ENCODE measurements around the gene COX6B2.
A peak's percentile ranks its signal among the peaks of the same experiment; 100 is the strongest.

The COX6B2 gene

GRCh38 chr19:55304279-55304978, 50.1 kb downstream of the COX6B2 start:
- H4K20me1 ChIP-seq: no peaks in the 10 kb centered on the region
- no peak overlapping the region for H3K27ac ChIP-seq
- H3K27me3 ChIP-seq: no peaks in the 10 kb centered on the region
- H3K4me3 ChIP-seq: no peak overlapping the region
- peaks cover 69% of the 10 kb centered on the region for H3K36me3 ChIP-seq
- H3K9ac ChIP-seq: no peak overlapping the region
- TF ChIP-seq Cebpa-rat (IDR thresholded peaks at IDR 0.05): no peak
- peaks cover 29% of the 10 kb centered on the region for H3K4me1 ChIP-seq
- no peaks in the 10 kb centered on the region for H3K9me3 ChIP-seq
- no peak overlapping the region; the same call in 1 of the 2 replicates for H3K4me2 ChIP-seq

GRCh38 chr19:55303477-55303876, 51.0 kb downstream of the COX6B2 start:
- H3K27me3 ChIP-seq: no peaks in the 10 kb centered on the region
- H3K4me1 ChIP-seq: peaks cover 27% of the 10 kb centered on the region
- 0 out of 2 replicates have a peak overlapping the region, but pooled peaks have one; percentile 1 for H3K9ac ChIP-seq
- no peaks in the 10 kb centered on the region for H3K9me3 ChIP-seq
- H3K36me3 ChIP-seq: peaks cover 67% of the 10 kb centered on the region
- H3K27ac ChIP-seq: no peak overlapping the region
- H3K4me3 ChIP-seq: no peak overlapping the region
- no peak overlapping the region for H3K4me2 ChIP-seq
- no peak for TF ChIP-seq Cebpa-rat (IDR thresholded peaks at IDR 0.05)
- H4K20me1 ChIP-seq: no peaks in the 10 kb centered on the region

- Histone ChIP-seq H3K9me3 (no peaks in the 10 kb centered on the region), H3K9ac (peak overlapping the region; percentile 70), H3K27me3 (no peaks in the 10 kb centered on the region), H3K4me2 (peak overlapping the region; percentile 89), H3K27ac (peak overlapping the region; percentile 60; the same call in 1 of the 2 replicates), H3K4me1 (peaks cover 27% of the 10 kb centered on the region), H3K36me3 (peaks cover 66% of the 10 kb centered on the region), H4K20me1 (no peaks in the 10 kb centered on the region), H3K4me3 (peak overlapping the region; percentile 64)
- no peak for TF ChIP-seq Cebpa-rat (IDR thresholded peaks at IDR 0.05)
These were observed 52.2 kb downstream of the COX6B2 start for GRCh38 chr19:55302318-55302703.

- Histone ChIP-seq H3K4me3 (peak overlapping the region; percentile 64), H3K27me3 (no peaks in the 10 kb centered on the region), H3K9ac (peak overlapping the region; percentile 70), H3K36me3 (peaks cover 63% of the 10 kb centered on the region), H3K9me3 (no peaks in the 10 kb centered on the region), H3K4me2 (peak overlapping the region; percentile 89), H4K20me1 (no peaks in the 10 kb centered on the region), H3K27ac (peak overlapping the region; percentile 60), H3K4me1 (peaks cover 27% of the 10 kb centered on the region)
- no peak for TF ChIP-seq Cebpa-rat (IDR thresholded peaks at IDR 0.05)
These were observed 52.8 kb downstream of the COX6B2 start for GRCh38 chr19:55301459-55302317.

GRCh38 chr19:55300886-55301458, 53.5 kb downstream of the COX6B2 start:
- H3K9ac ChIP-seq: no peak overlapping the region
- no peaks in the 10 kb centered on the region for H3K27me3 ChIP-seq
- peak overlapping the region; percentile 89 for H3K4me2 ChIP-seq
- no peaks in the 10 kb centered on the region for H4K20me1 ChIP-seq
- TF ChIP-seq Cebpa-rat (IDR thresholded peaks at IDR 0.05): no peak
- H3K27ac ChIP-seq: peak overlapping the region; percentile 42; the same call in 1 of the 2 replicates
- H3K4me3 ChIP-seq: no peak overlapping the region
- peaks cover 60% of the 10 kb centered on the region for H3K36me3 ChIP-seq
- peaks cover 24% of the 10 kb centered on the region for H3K4me1 ChIP-seq
- no peaks in the 10 kb centered on the region for H3K9me3 ChIP-seq

- no peak overlapping the region for H3K4me2 ChIP-seq
- peaks cover 19% of the 10 kb centered on the region for H3K4me1 ChIP-seq
- no peak for TF ChIP-seq Cebpa-rat (IDR thresholded peaks at IDR 0.05)
- no peaks in the 10 kb centered on the region for H4K20me1 ChIP-seq
- no peaks in the 10 kb centered on the region for H3K9me3 ChIP-seq
- 0 out of 2 replicates have a peak overlapping the region, but pooled peaks have one; percentile 15 for H3K9ac ChIP-seq
- H3K36me3 ChIP-seq: peaks cover 62% of the 10 kb centered on the region
- no peak overlapping the region for H3K27ac ChIP-seq
- no peak overlapping the region for H3K4me3 ChIP-seq
- H3K27me3 ChIP-seq: no peaks in the 10 kb centered on the region
These were observed 54.5 kb downstream of the COX6B2 start for GRCh38 chr19:55299991-55300390.
